Measurements from ENCODE around the gene CCDC92.

CCDC92 gene

GRCh38 chr12:123906711-123907420 lies 65.8 kb downstream of the CCDC92 start:
- DNase-seq, result no peak

GRCh38 chr12:123905319-123905925 lies 67.2 kb downstream of the CCDC92 start:
- no peak for DNase-seq

GRCh38 chr12:123903301-123904065 lies 69.1 kb downstream of the CCDC92 start:
- no peak for DNase-seq

GRCh38 chr12:123902821-123903220 lies 69.8 kb downstream of the CCDC92 start:
- no peak for DNase-seq

- DNase-seq, result no peak
Measured at GRCh38 chr12:123900871-123901376, 71.7 kb downstream of the CCDC92 start.

- no peak for DNase-seq
Measured at GRCh38 chr12:123899368-123899767, 73.3 kb downstream of the CCDC92 start.

- DNase-seq, result no peak
Measured at GRCh38 chr12:123898673-123899072, 74.0 kb downstream of the CCDC92 start.

GRCh38 chr12:123897221-123897620 lies 75.4 kb downstream of the CCDC92 start:
- DNase-seq, result no peak

- no peak for DNase-seq
Measured at GRCh38 chr12:123896767-123897166, 75.9 kb downstream of the CCDC92 start.

- no peak for DNase-seq
Measured at GRCh38 chr12:123895451-123895850, 77.2 kb downstream of the CCDC92 start.

GRCh38 chr12:123894823-123895345 lies 77.7 kb downstream of the CCDC92 start:
- no peak for DNase-seq

GRCh38 chr12:123893276-123893675 lies 79.4 kb downstream of the CCDC92 start:
- DNase-seq, result no peak

GRCh38 chr12:123892853-123893252 lies 79.8 kb downstream of the CCDC92 start:
- DNase-seq, result no peak

- DNase-seq, result no peak
Measured at GRCh38 chr12:123892180-123892559, 80.5 kb downstream of the CCDC92 start.

GRCh38 chr12:123891516-123892179 lies 81.0 kb downstream of the CCDC92 start:
- DNase-seq, result no peak

- DNase-seq, result no peak
Measured at GRCh38 chr12:123891011-123891410, 81.6 kb downstream of the CCDC92 start.

GRCh38 chr12:123890536-123890902 lies 82.1 kb downstream of the CCDC92 start:
- no peak for DNase-seq

GRCh38 chr12:123889848-123890535 lies 82.6 kb downstream of the CCDC92 start:
- no peak for DNase-seq

GRCh38 chr12:123888989-123889388 lies 83.6 kb downstream of the CCDC92 start:
- DNase-seq, result no peak

- DNase-seq, result no peak
Measured at GRCh38 chr12:123886931-123887582, 85.6 kb downstream of the CCDC92 start.

- no peak for DNase-seq
Measured at GRCh38 chr12:123886258-123886657, 86.4 kb downstream of the CCDC92 start.

Data from NCI-H1436 treated with DMSO at 0.1 percent for 48 hours (cell line).